Activated CD8-positive, alpha-beta T cell treated with anti-CD3 and anti-CD28 coated beads for 36 hours (primary cell): ENCODE data around the gene LEFTY1. TPM values are rescaled to one million over a fixed set of nuclear protein-coding genes. Genes with fewer than 3 reads are reported as not detected.

Experiments used
- ATAC-seq: fragments of 200-7000 bp; cut with Tn5 transposase; one replicate; pipeline ENCODE4 v1.10.0; 2021; ENCODE audit warnings: mild to moderate bottlenecking, moderate library complexity
- CTCF ChIA-PET: fragments of 350-600 bp; sonication (Branson Sonifier 250); formaldehyde crosslinking; loops from one replicate; lab custom pipeline; 2021; ENCODE audit warnings: antibody characterized with exemption; lab: Charles Lee
- POLR2A ChIA-PET: fragments of 350-600 bp; sonication (Branson Sonifier 250); formaldehyde crosslinking; loops from one replicate; lab custom pipeline; 2021; ENCODE audit warnings: antibody characterized with exemption; lab: Charles Lee
- DNase-seq: peaks from one replicate; pipeline ENCODE4 v3.0.0-alpha.2; 2020
- H3K27ac Mint-ChIP-seq: one replicate; pipeline ENCODE4 v1.8.0; 2021; ENCODE audit warnings: mild to moderate bottlenecking, mixed read lengths
- H3K27me3 Mint-ChIP-seq: one replicate; pipeline ENCODE4 v1.8.0; 2021; ENCODE audit warnings: mixed read lengths
- H3K36me3 Mint-ChIP-seq: one replicate; pipeline ENCODE4 v1.8.0; 2021; ENCODE audit warnings: low read depth, mixed read lengths
- H3K4me1 Mint-ChIP-seq: one replicate; pipeline ENCODE4 v1.8.0; 2021; ENCODE audit warnings: low read depth, mixed read lengths
- H3K4me3 Mint-ChIP-seq: one replicate; pipeline ENCODE4 v1.8.0; 2021; ENCODE audit warnings: mild to moderate bottlenecking, moderate library complexity, mixed read lengths
- H3K9me3 Mint-ChIP-seq: one replicate; pipeline ENCODE4 v1.8.0; 2021; ENCODE audit warnings: mixed read lengths
- CTCF ChIP-seq: fragments of 200-600 bp; IDR thresholded peaks from one replicate; pipeline ENCODE4 v1.8.0; 2022; ENCODE audit warnings: antibody characterized with exemption, mild to moderate bottlenecking
- intact Hi-C: fragments of 100-400 bp; cut with micrococcal nuclease; formaldehyde crosslinking; loops from one replicate; pipeline ENCODE4 v1.10.0; 2022
- total RNA-seq, 2 experiments: library from RNA; stranded (reverse); gene quantifications; one replicate each; pipeline ENCODE4 v1.2.3, GENCODE V29; 2021

LEFTY1 gene
- total RNA-seq, 2 experiments from 2014 or later, result 0.16 to 0.83 TPM

DNA sequence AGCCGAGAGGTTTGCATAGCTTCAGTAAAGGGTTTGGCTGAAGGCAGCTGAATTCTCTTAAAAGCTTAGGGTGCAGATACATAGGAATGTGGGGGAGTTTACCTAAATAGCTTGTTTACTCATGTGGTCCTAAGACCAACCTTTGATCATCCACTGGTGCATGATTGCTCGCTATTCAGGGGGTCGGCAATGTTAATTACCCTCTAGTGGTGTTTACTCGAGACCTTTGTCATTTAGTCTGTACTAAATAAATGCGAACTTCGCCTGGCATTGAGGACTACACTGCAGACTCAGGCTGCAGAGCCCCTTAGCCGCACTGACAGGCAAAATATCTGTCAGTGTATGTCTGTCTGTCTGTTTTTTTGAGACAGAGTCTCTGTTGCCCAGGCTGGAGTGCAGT lies 38.6 kb downstream of the LEFTY1 start:
- TF ChIP-seq CTCF, result no peak
- ChIA-PET CTCF (no interaction called here), POLR2A (interaction anchor here (0.6 to 2.6 kb wide), 3 partner anchors 15 to 73 kb away, joined by 3 to 8 read pairs (median 3); partner anchors contain the start of gene SRP9)
- Mint-ChIP-seq H3K4me3 (no peak overlapping the region), H3K36me3 (peaks cover 40% of the 10 kb centered on the region), H3K9me3 (no peaks in the 10 kb centered on the region), H3K27me3 (no peaks in the 10 kb centered on the region), H3K27ac (peak overlapping the region; percentile 72), H3K4me1 (peaks cover 51% of the 10 kb centered on the region)
- no peak for DNase-seq
- no peak for ATAC-seq
- intact Hi-C loops, result no loop called here

GRCh38 chr1:225849925-225850324 lies 39.0 kb downstream of the LEFTY1 start:
- Mint-ChIP-seq H3K9me3 (no peaks in the 10 kb centered on the region), H3K27ac (peak overlapping the region; percentile 72), H3K36me3 (peaks cover 40% of the 10 kb centered on the region), H3K27me3 (no peaks in the 10 kb centered on the region), H3K4me1 (peaks cover 51% of the 10 kb centered on the region), H3K4me3 (no peak overlapping the region)
- peak; percentile 66 for DNase-seq
- TF ChIP-seq CTCF, result no peak
- ATAC-seq, result peak; percentile 38
- intact Hi-C loops, result no loop called here
- CTCF ChIA-PET, result no interaction called here
- POLR2A ChIA-PET, result interaction anchor here (0.6 to 1.4 kb wide), 2 partner anchors 33 to 72 kb away, joined by 3 read pairs; partner anchors contain the start of gene SRP9

DNA sequence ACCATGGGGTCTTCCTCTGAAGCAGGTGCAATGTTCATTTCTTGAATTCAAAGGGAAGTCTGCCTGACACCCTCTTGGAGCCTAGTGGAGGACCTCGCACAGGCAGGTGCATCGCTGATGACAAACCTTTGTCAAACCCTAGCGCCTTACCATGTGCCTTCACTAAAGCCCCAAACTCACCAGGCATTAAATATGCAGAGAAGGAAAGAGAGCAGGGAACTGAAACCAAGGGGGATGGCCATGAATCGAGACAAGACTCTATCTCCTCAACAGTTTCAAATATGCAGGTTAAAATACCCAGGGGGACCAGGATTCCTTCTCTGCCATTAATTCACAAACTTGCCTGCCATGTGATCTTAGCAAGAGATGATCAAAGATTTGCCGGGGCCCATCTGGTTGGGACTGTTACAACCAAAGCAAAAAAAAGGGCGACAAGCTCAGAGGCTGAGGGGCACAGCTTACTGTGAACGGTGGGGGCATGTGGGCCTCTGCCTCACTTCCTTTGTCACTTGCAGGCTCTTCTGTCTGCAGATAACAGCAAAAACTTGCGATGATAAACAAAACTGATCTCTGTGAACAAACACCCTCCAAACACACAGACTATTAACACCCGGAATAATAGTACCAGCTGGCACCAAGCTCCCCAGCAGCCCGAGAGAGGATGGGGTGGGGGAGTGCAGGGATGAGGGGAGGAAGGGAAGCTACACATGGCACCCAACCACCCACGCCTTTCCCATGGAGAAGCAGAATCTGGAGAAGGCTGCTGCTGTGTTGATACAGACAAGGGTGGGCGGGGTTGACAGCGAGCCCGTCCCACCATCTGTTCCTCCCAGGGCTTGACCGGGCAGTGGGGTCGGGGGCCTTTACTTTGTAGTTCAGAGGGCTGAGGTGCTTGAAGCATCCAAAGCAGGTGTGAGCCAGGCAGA lies 40.7 kb downstream of the LEFTY1 start:
- DNase-seq (peak; percentile 58), ATAC-seq (peak; percentile 68)
- Mint-ChIP-seq H3K36me3 (peaks cover 34% of the 10 kb centered on the region), H3K4me1 (peaks cover 54% of the 10 kb centered on the region), H3K4me3 (peak overlapping the region; percentile 2), H3K27ac (peak overlapping the region; percentile 72), H3K27me3 (no peaks in the 10 kb centered on the region), H3K9me3 (no peaks in the 10 kb centered on the region)
- intact Hi-C loops, result no loop called here
- POLR2A ChIA-PET, result interaction anchor here (0.7 to 1.3 kb wide), 4 partner anchors 10 to 70 kb away, joined by 3 read pairs; partner anchors contain the start of gene SRP9
- CTCF ChIA-PET, result interaction anchor here (1.2 kb wide), 1 partner anchor 12 kb away, joined by 3 read pairs; no protein-coding TSS in a partner anchor
- TF ChIP-seq CTCF, result no peak

GRCh38 chr1:225847610-225848009 lies 41.3 kb downstream of the LEFTY1 start:
- Mint-ChIP-seq H3K27me3 (no peaks in the 10 kb centered on the region), H3K36me3 (peaks cover 33% of the 10 kb centered on the region), H3K9me3 (no peaks in the 10 kb centered on the region), H3K4me3 (no peak overlapping the region), H3K27ac (peak overlapping the region; percentile 72), H3K4me1 (peaks cover 52% of the 10 kb centered on the region)
- ChIA-PET CTCF (interaction anchor here (1.2 kb wide), 1 partner anchor 13 kb away, joined by 3 read pairs; no protein-coding TSS in a partner anchor), POLR2A (interaction anchor here (1.0 to 1.3 kb wide), 3 partner anchors 33 to 270 kb away, joined by 3 read pairs; partner anchors contain the start of gene SRP9)
- intact Hi-C loops, result no loop called here
- DNase-seq (no peak), ATAC-seq (no peak)
- TF ChIP-seq CTCF, result no peak
